ENCODE data around the gene TMEM134. TPM values are rescaled to one million over a fixed set of nuclear protein-coding genes. Genes with fewer than 3 reads are reported as not detected.
A peak's percentile ranks its signal among the peaks of the same experiment; 100 is the strongest.
"Not testable (repeated sequence)": the region's sequence is repeated elsewhere in the genome, so short reads cannot be mapped to it uniquely, and the experiment has no call there.

TMEM134 gene
- polyA plus RNA-seq, 2 of the 4 experiments (the other 2 are of a cell fraction) = 18.8 to 20.6 TPM

GRCh38 chr11:67482275-67482826 lies 13.3 kb upstream of the TMEM134 start:
- WGBS (ENCODE audit: missing lambda C conversion rate) = 31% methylated on average over 19 of the region's 19 CpGs
- ATAC-seq (peak; percentile 23 to 52; a peak in 5 of 6 replicates), DNase-seq (ENCODE audit: low read depth in 1 of 2, low spot score in 1 of 2) (no peak), FAIRE-seq (no peak)
- TF ChIP-seq BHLHE40 (IDR thresholded peaks at IDR 0.05; ENCODE audit: low read depth, low read length) (no peak), FOSL2 (IDR thresholded peaks at IDR 0.05) (no peak), FOSL2 (CRISPR knock-in tag; IDR thresholded peaks at IDR 0.05) (peak; percentile 75)
- Histone ChIP-seq H3K4me1 (peaks cover 11% of the 10 kb centered on the region; the same call in 2 of the 3 replicates), H3K27ac (peak overlapping the region; percentile 71 to 88), H3K9me3 (no peaks in the 10 kb centered on the region), H3K4me3 (peak overlapping the region; percentile 55), H3K4me2 (peak overlapping the region; percentile 97)
- ChIA-PET POLR2A (interaction anchor here (0.6 to 1.3 kb wide), 8 partner anchors 9 to 109 kb away, joined by 3 to 6 read pairs (median 4); partner anchors contain the start of genes CLCF1, PPP1CA and RPS6KB2), CTCF (interaction anchor here (0.7 to 3.9 kb wide), 4 partner anchors 10 to 137 kb away, joined by 3 to 22 read pairs (median 4); partner anchors contain the start of gene TMEM134)

DNA sequence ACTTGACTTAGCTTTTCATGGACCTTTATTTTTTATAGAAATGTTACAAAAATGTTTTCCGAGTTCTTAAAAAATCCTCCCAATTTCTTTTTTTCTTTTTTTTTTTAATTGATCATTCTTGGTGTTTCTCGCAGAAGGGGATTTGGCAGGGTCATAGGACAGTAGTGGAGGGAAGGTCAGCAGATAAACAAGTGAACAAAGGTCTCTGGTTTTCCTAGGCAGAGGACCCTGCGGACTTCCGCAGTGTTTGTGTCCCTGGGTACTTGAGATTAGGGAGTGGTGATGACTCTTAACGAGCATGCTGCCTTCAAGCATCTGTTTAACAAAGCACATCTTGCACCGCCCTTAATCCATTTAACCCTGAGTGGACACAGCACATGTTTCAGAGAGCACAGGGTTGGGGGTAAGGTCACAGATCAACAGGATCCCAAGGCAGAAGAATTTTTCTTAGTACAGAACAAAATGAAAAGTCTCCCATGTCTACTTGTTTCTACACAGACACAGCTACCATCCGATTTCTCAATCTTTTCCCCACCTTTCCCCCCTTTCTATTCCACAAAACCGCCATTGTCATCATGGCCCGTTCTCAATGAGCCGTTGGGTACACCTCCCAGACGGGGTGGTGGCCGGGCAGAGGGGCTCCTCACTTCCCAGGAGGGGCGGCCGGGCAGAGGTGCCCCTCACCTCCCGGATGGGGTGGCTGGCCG lies 8.4 kb upstream of the TMEM134 start:
- ATAC-seq; POLR2A ChIA-PET; DNase-seq (ENCODE audit: low read depth in 1 of 2, low spot score in 1 of 2); H3K27ac ChIP-seq; H3K4me3 ChIP-seq; H3K4me2 ChIP-seq; FAIRE-seq; H3K9me3 ChIP-seq; H3K4me1 ChIP-seq: not testable (repeated sequence)
- WGBS (ENCODE audit: missing lambda C conversion rate) = 66% methylated on average over 14 of the region's 16 CpGs
- CTCF ChIA-PET = interaction anchor here (0.6 to 1.4 kb wide), 5 partner anchors 9 to 126 kb away, joined by 3 to 7 read pairs (median 6); partner anchors contain the start of gene PITPNM1

DNA sequence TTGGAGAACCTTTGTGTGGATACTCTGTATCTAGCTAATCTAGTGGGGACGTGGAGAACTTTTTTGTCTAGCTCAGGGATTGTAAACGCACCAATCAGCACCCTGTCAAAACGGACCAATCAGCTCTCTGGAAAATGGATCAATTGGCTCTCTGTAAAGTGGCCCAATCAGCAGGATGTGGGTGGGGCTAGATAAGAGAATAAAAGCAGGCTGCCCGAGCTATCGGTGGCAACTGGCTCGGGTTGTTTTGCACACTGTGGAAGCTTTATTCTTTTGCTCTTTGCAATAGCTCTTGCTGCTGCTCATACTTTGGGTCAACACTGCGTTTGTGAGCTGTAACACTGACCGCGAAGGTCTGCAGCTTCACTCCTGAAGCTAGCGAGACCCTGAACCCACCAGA lies 7.6 kb upstream of the TMEM134 start:
- not testable (repeated sequence) for H3K4me1 ChIP-seq; DNase-seq (ENCODE audit: low read depth in 1 of 2, low spot score in 1 of 2); H3K27ac ChIP-seq; H3K4me3 ChIP-seq; FAIRE-seq; ATAC-seq; H3K9me3 ChIP-seq; H3K4me2 ChIP-seq
- WGBS (ENCODE audit: missing lambda C conversion rate) = 75% methylated on average over 10 of the region's 10 CpGs
- ChIA-PET CTCF (interaction anchor here (0.6 to 1.8 kb wide), 5 partner anchors 9 to 125 kb away, joined by 3 to 7 read pairs (median 5); partner anchors contain the start of genes PITPNM1 and PPP1CA), POLR2A (interaction anchor here (1.2 kb wide), 1 partner anchor 11 kb away, joined by 3 read pairs; no protein-coding TSS in a partner anchor)

DNA sequence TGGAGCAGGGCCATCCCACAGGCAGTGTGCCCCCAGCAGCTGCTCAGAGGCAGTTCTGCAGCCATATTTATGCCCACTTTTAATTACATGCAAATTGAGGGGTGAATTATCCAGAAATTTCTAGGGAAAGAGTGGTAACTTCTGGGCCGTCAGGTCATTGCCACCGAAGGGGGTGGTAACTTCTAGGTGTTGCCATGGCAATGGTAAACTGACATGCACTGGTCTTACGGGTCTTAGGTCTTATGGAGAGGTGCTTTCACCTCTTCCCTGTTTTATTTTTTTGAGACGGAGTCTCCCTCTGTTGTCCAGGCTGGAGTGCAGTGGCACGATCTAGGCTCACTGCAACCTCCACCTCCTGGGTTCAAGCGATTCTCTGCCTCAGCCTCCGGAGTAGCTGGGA lies 3.8 kb upstream of the TMEM134 start:
- ChIA-PET CTCF (interaction anchor here (0.6 to 0.9 kb wide), 2 partner anchors 72 to 89 kb away, joined by 3 read pairs; no protein-coding TSS in a partner anchor), POLR2A (no interaction called here)
- 86% methylated on average over 7 of the region's 7 CpGs for WGBS (ENCODE audit: missing lambda C conversion rate)
- DNase-seq (ENCODE audit: low read depth in 1 of 2, low spot score in 1 of 2) (no peak), FAIRE-seq (no peak), ATAC-seq (no peak)
- TF ChIP-seq BCL3 (IDR thresholded peaks at IDR 0.05) (no peak), HEYL (CRISPR knock-in tag; IDR thresholded peaks at IDR 0.05) (no peak), MAZ (IDR thresholded peaks at IDR 0.05; ENCODE audit: borderline replicate concordance, low read depth, low read length) (no peak), MAFK (IDR thresholded peaks at IDR 0.05; ENCODE audit: partially characterized antibody) (no peak), JUN (IDR thresholded peaks at IDR 0.05) (no peak), CHD2 (IDR thresholded peaks at IDR 0.05; ENCODE audit: low read length, partially characterized antibody) (no peak), ELK1 (IDR thresholded peaks at IDR 0.05; ENCODE audit: low read depth, low read length) (no peak), SREBF2 (IDR thresholded peaks at IDR 0.05) (no peak)
- TF ChIP-seq, protein P1, sequence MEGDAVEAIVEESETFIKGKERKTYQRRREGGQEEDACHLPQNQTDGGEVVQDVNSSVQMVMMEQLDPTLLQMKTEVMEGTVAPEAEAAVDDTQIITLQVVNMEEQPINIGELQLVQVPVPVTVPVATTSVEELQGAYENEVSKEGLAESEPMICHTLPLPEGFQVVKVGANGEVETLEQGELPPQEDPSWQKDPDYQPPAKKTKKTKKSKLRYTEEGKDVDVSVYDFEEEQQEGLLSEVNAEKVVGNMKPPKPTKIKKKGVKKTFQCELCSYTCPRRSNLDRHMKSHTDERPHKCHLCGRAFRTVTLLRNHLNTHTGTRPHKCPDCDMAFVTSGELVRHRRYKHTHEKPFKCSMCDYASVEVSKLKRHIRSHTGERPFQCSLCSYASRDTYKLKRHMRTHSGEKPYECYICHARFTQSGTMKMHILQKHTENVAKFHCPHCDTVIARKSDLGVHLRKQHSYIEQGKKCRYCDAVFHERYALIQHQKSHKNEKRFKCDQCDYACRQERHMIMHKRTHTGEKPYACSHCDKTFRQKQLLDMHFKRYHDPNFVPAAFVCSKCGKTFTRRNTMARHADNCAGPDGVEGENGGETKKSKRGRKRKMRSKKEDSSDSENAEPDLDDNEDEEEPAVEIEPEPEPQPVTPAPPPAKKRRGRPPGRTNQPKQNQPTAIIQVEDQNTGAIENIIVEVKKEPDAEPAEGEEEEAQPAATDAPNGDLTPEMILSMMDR (IDR thresholded peaks at IDR 0.05) = no peak
- Histone ChIP-seq H3K4me1 (peaks cover 9% of the 10 kb centered on the region), H3K9me3 (no peaks in the 10 kb centered on the region), H3K4me3 (no peak overlapping the region), H3K27ac (no peak overlapping the region), H3K4me2 (no peak overlapping the region)

Measured in A549 (cell line).